Type B pancreatic cell (in vitro differentiated cells): ENCODE results near the gene KLKB1. TPM values are rescaled to one million over a fixed set of nuclear protein-coding genes. Genes with fewer than 3 reads are reported as not detected.
"Not testable (repeated sequence)": the region's sequence is repeated elsewhere in the genome, so short reads cannot be mapped to it uniquely, and the experiment has no call there.

Experiments used
- DNase-seq: peaks from one replicate; pipeline ENCODE4 v3.0.0; 2021; ENCODE audit warnings: mixed read lengths; ENCODE audit not compliant: unreplicated experiment; ENCODE audit errors: extremely low spot score
- H3K27ac Mint-ChIP-seq: 2 replicates; pipeline ENCODE4 v1.8.0; 2021; ENCODE audit warnings: mild to moderate bottlenecking, mixed read lengths
- H3K27me3 Mint-ChIP-seq: 2 replicates; pipeline ENCODE4 v1.8.0; 2021; ENCODE audit warnings: mixed read lengths
- H3K36me3 Mint-ChIP-seq: 2 replicates; pipeline ENCODE4 v1.8.0; 2021; ENCODE audit warnings: mixed read lengths
- H3K4me1 Mint-ChIP-seq: one replicate; pipeline ENCODE4 v1.8.0; 2021; ENCODE audit warnings: mixed read lengths; ENCODE audit not compliant: unreplicated experiment
- H3K4me3 Mint-ChIP-seq: 2 replicates; pipeline ENCODE4 v1.8.0; 2021; ENCODE audit warnings: mild to moderate bottlenecking, mixed read lengths
- H3K9me3 Mint-ChIP-seq: 2 replicates; pipeline ENCODE4 v1.8.0; 2021; ENCODE audit warnings: mixed read lengths
- CTCF ChIP-seq: fragments of 200-600 bp; sonication (generic); conservative IDR thresholded peaks from 2 replicates; pipeline ENCODE4 v1.5.0; 2021; ENCODE audit warnings: antibody characterized with exemption, mild to moderate bottlenecking
- total RNA-seq: library from RNA; stranded (reverse); gene quantifications from 2 replicates; pipeline ENCODE4 v1.2.1, GENCODE V29; 2021; ENCODE audit warnings: low replicate concordance

The KLKB1 gene
- total RNA-seq, 1 donor from 2014 or later = 0.24 TPM

- H3K9me3 Mint-ChIP-seq = no peaks in the 10 kb centered on the region
- H3K27me3 Mint-ChIP-seq = no peaks in the 10 kb centered on the region
These were observed 32.8 kb downstream of the KLKB1 start for GRCh38 chr4:186260117-186260503.

GRCh38 chr4:186260504-186261448 lies 33.5 kb downstream of the KLKB1 start:
- H3K27me3 Mint-ChIP-seq = no peaks in the 10 kb centered on the region
- H3K4me3 Mint-ChIP-seq = no peak overlapping the region
- peak overlapping the region; percentile 41 for H3K27ac Mint-ChIP-seq
- no peaks in the 10 kb centered on the region for H3K9me3 Mint-ChIP-seq
- H3K36me3 Mint-ChIP-seq = no peaks in the 10 kb centered on the region
- DNase-seq = no peak
- peaks cover 7% of the 10 kb centered on the region for H3K4me1 Mint-ChIP-seq
- TF ChIP-seq CTCF = no peak

More at GRCh38 chr4:186260117-186260503, 32.8 kb downstream of the KLKB1 start:
- TF ChIP-seq CTCF = no peak
- H3K4me1 Mint-ChIP-seq = peaks cover 7% of the 10 kb centered on the region
- H3K4me3 Mint-ChIP-seq = no peak overlapping the region
- no peaks in the 10 kb centered on the region for H3K36me3 Mint-ChIP-seq
- H3K27ac Mint-ChIP-seq = peak overlapping the region; percentile 41
- no peak for DNase-seq

- Mint-ChIP-seq H3K27ac (no peak overlapping the region), H3K9me3 (no peaks in the 10 kb centered on the region), H3K4me1 (peaks cover 17% of the 10 kb centered on the region)
These were observed 37.4 kb downstream of the KLKB1 start for GRCh38 chr4:186264660-186265059.

GRCh38 chr4:186265250-186265649 lies 37.9 kb downstream of the KLKB1 start:
- H3K36me3 Mint-ChIP-seq = not testable (repeated sequence)

More at GRCh38 chr4:186264660-186265059, 37.4 kb downstream of the KLKB1 start:
- no peak overlapping the region for H3K4me3 Mint-ChIP-seq
- H3K36me3 Mint-ChIP-seq = no peaks in the 10 kb centered on the region
- no peak for DNase-seq
- no peak for TF ChIP-seq CTCF
- peaks cover 9% of the 10 kb centered on the region for H3K27me3 Mint-ChIP-seq

GRCh38 chr4:186265683-186266652 lies 38.7 kb downstream of the KLKB1 start, which contains the start of gene F11:
Gene F11, plus strand, starts transcription at chr4:186266189. Its CDS starts 948 bp downstream, at chr4:186267137.
- Mint-ChIP-seq H3K36me3 (no peaks in the 10 kb centered on the region), H3K27me3 (peaks cover 9% of the 10 kb centered on the region), H3K27ac (peak within 1 kb of the TSS; percentile 58), H3K9me3 (no peaks in the 10 kb centered on the region), H3K4me1 (peaks cover 11% of the 10 kb centered on the region), H3K4me3 (peak within 1 kb of the TSS; percentile 76)
- no peak for DNase-seq
- no peak for TF ChIP-seq CTCF

More at GRCh38 chr4:186265250-186265649, 37.9 kb downstream of the KLKB1 start:
- peaks cover 15% of the 10 kb centered on the region for H3K4me1 Mint-ChIP-seq
- not testable (repeated sequence) for H3K27me3 Mint-ChIP-seq, H3K27ac Mint-ChIP-seq, H3K4me3 Mint-ChIP-seq, H3K9me3 Mint-ChIP-seq, DNase-seq
